DMS 273 treated with DMSO at 0.1 percent for 48 hours (cell line): ENCODE measurements around the gene FCHO1.

Experiments used
- DNase-seq: peaks from one replicate; lab custom pipeline; 2025; lab: John Stamatoyannopoulos, UW

FCHO1 gene, protein sequence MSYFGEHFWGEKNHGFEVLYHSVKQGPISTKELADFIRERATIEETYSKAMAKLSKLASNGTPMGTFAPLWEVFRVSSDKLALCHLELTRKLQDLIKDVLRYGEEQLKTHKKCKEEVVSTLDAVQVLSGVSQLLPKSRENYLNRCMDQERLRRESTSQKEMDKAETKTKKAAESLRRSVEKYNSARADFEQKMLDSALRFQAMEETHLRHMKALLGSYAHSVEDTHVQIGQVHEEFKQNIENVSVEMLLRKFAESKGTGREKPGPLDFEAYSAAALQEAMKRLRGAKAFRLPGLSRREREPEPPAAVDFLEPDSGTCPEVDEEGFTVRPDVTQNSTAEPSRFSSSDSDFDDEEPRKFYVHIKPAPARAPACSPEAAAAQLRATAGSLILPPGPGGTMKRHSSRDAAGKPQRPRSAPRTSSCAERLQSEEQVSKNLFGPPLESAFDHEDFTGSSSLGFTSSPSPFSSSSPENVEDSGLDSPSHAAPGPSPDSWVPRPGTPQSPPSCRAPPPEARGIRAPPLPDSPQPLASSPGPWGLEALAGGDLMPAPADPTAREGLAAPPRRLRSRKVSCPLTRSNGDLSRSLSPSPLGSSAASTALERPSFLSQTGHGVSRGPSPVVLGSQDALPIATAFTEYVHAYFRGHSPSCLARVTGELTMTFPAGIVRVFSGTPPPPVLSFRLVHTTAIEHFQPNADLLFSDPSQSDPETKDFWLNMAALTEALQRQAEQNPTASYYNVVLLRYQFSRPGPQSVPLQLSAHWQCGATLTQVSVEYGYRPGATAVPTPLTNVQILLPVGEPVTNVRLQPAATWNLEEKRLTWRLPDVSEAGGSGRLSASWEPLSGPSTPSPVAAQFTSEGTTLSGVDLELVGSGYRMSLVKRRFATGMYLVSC

DNA sequence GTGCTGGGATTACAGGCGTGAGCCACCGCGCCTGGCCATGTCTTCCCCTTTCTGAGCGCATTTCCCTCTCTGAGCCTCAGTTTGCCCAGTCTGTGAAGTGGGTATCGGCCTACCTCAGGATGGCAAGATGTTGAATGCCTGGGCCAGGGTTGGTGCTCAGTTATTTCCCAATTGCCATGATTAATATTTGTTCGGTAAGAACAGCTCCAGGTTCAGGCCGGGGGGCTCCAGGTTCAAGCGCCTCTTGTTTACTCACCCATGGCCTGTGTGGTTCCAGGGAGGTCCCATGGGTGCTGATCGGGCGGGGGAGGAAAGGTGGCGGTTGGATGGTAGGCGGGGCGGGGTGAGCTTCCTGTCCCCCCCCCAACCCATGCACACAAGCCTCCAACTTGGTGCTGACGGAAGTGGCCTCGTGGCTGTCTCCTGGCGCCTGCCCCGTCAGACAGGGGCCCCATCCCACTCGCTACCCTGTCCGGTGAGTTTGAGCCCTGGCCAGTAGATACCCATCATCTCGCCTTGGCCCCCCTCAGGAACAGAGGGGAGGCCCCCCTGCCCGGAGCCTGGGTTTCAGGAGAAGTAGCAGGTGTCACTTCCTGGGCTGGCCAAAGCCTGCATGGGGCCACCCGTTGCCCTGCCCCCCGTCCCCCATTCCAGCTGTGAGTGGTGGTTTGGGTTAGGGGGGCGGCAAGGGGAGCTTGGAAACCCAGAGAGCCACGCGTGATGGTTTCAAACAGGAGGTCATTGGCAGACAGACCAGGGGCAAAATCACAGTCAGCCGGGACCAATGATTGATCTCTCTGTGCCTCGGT is at the start of gene FCHO1:
Gene FCHO1 (plus strand): TSS at position 375 of the 809 bp plus-strand sequence. CDS start 3,688 bp downstream, outside the sequence.
- DNase-seq = no peak

DNA sequence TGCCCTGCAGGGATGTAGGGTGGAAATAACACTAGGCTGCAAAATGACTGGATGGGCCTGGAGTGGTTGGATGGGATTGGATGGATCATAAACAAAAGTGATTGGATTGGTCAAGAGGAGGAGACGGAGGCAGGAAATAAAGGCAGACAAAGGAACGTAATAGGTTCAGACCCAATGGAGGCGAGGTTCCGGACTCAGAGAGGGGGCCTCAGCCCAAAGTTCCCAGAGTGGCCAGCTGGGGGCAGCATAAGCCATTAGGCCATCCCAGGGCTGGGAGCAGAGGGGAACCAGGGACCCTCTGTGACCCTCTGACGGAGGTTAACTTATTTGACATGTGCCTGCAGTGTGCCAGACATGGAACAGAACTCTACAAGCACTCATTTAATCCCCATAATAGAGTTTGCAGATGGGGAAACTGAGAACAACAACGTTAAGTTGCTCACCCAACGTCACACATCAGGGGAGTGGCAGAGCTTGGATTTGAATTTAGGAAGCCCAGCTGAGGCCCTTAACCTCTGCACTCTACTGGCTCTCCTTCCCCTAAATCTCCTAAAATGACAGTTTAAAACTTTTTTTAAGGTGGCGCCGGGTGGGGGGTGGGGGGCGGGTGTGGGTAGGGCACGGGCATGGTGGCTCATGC is 47.3 kb upstream of the FCHO1 start:
- DNase-seq = no peak

DNA sequence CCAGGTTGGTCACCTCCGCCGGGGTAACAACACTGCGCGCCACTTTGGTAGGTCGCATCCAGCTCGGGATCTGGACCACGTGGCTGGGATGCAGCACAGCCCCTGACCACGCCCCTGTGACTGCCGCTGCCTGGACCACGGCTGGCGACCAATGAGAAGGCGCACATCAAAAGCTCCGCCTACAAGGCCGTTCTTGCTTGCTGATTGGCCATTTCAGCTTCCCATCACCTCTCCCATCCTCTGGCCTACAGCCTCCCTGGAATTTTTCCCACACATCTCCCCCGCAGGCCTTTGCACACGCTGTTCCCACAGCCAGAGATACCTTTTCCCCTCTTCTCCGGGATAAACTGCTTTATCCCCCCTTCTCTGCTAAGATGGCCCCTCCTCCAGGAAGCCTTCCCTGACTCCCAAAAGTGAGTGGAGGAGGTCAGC is 44.5 kb upstream of the FCHO1 start:
- DNase-seq = no peak

DNA sequence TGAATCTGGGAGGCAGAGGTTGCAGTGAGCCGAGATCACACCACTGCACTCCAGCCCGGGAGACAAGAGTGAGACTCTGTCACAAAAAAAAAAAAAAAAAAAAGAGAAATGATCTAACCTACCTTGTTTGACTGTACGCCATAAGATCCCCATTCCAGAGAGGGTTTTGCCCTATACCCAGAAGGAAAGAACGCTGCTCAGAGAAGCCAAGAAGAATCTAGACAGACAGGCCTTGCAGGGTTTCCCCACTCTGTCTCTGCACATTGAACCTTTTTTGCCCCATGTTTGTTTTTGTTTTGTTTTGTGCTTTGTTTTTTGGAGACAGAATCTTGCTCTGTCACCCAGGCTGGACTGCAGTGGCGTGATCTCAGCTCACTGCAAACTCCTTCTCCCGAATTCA is 39.4 kb upstream of the FCHO1 start:
- DNase-seq = no peak

DNA sequence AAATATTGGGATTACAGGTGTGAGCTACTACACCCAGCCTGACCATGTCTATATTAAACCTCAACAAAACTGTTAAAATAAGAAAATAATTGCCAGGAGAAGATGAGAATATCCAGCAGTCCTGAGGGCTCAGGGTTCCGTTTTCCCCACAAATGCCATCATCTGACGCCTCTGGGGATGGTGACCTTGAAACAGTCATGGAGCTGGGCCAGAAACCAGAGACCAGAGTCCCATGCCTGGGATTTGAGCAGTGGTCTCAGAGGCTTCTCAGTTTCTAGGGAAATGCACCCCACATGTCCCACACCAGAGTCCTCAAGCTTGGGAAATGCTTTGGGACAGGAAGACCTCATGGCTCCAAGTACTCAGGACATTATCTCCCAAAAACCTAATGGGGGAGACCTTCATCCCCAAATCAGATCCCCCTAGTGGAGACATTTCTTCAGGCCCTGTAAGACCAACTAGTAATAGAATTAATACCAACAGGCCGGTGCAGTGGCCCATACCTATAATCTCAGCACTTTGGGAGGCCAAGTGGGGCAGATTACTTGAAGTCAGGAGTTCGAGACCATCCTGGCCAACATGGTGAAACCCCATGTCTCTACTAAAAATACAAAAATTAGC is 34.9 kb upstream of the FCHO1 start:
- no peak for DNase-seq

DNA sequence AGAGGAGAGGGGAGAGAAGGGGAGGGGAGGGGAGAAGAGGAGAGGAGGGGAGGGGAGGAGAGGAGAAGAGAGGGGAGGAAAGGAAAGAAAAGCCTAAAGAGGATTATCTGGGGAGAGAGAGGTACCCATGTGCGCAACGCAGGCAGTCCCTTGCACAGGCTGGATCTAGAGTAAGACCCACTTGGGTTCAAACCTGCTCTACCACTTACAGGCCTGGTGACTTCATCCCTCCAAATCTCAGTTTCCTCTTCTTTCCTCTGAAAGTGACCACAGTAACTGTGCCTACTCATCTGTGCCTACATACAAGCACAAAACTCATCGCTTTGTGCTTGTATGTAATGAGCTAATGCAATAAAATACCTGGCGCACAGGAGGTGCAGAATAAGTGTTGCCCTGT is 32.7 kb upstream of the FCHO1 start:
- no peak for DNase-seq

DNA sequence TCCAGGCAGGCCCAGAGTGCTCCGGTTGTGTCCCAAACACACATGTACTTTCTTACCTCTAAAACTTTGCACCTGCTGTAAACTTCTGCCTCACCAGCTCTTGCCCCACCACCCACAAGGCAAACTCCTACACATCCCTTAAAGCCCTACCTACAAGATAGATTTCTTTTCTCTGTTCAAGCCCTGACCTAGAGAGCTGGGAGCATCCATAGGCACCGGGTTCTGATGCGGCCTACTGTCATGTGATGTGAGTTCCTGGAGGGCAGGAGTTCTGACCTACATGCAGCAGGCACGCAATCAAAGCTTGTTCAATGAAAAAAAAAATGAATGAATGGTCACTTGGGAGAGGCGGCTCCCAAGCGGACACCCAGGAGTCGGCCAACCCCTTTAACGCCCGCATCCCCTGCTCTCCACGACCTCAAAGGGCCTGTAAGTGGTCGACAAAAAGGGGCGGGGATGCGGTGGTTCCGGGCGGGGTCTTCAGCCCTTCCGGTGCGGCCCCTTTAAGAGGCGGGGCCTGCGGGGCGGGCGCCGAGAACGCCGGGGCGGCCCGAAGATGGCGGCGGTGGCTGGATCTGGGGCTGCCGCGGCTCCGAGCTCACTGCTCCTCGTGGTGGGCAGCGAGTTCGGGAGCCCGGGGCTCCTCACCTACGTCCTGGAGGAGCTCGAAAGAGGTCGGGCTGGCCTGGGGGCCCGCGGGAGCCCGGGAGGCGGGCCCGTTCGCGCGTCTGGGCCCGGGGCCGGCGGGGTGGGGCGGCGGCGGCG is 32.1 kb upstream of the FCHO1 start, which contains the start of gene MAP1S:
Gene MAP1S (plus strand): TSS at position 534 of the 765 bp plus-strand sequence. CDS start 23 bp downstream, at position 557.
- DNase-seq = no peak

DNA sequence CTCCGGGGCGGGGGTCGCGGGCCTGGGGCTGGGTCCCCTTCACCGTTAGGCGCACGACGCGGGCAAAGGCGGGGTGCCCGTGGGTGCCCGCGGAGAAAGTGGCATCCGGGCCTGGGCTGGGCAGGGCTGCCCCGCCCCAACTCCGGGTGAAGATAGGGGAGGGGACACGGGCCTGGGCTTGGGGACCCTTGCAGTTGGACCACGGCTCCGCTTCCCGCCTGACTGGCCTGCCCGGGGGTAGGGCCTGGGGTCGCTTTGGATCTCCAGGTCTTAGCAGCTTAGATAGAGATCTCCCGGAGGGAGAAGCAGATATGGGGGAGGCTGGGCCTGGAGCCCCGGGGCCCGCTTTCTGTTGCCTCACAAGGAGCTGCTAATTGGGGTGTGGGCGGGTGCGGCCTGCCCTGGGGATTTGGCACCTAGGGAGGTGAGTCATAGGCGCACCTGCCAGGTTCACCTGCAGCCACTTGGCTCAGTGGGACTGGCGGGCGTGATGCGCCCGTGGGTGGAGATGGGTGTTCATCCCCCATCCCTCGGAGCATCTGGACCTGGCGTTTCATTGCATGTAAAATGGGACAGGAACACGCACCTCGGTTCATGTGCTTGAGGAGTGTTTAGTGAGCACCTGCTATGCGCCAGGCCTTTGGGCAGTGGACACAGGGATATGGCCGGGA is 31.4 kb upstream of the FCHO1 start:
- DNase-seq = no peak

DNA sequence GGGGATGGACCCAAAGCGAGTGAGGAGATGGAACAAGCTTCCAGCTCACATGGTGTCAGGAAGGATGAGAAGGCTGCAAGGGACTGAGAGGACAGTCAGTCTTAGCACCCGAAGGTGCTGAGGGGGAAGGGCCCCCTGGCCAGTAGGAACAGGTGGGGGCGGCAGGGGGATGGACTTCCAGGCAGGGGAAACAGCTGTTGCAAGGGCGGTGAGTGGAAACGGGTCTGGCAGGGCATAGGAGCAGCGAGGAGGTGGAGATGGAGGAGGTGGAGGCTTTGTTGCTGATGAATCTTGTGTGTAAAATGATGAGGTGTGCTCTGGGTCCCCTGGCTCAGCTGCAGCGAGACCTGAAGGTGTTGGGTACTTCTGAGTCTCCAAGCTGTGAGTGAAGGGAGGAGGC is 30.8 kb upstream of the FCHO1 start:
- DNase-seq = no peak

DNA sequence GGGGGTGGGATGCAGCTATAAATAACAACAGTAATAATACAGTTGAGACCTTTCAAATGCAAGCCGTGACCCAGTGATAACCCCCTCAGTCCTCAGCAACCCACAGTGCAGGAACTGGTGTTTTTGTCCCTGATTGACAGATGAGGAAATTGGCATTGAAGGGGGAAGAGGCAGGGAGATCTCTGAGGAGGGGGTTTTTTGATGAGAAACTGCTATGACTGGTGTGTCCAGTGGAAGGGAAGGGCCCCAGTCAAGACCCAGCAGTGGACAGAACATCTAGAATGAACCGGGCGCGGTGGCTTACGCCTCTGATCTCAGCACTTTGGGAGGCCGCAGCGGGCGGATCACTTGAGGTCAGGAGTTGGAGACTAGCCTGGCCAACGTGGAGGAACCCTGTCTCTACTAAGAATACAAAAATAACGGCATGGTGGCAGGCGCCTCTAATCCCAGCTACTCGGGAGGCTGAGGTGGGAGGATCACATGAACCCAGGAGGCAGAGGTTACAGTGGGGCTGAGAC is 30.1 kb upstream of the FCHO1 start:
- DNase-seq = no peak

DNA sequence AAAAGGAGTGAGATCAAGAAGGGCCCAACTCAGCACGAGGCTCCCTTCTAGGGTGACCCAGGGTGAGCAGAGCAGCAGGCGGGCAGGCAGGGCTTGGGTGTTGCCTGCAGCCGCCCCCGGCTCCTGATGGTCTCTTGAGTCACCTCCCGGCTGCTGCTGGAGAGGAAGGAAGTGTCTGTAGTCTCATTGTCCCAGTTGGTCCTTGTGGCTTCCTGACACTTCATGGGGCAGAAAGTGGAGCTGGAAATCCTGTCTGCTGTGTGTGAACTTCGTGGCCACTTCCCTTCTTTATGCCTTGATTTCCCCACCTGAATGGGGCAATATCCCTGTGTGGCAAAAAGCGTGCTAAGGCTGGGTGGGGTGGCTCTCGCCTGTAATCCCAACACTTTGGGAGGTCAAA is 29.5 kb upstream of the FCHO1 start:
- DNase-seq = no peak

DNA sequence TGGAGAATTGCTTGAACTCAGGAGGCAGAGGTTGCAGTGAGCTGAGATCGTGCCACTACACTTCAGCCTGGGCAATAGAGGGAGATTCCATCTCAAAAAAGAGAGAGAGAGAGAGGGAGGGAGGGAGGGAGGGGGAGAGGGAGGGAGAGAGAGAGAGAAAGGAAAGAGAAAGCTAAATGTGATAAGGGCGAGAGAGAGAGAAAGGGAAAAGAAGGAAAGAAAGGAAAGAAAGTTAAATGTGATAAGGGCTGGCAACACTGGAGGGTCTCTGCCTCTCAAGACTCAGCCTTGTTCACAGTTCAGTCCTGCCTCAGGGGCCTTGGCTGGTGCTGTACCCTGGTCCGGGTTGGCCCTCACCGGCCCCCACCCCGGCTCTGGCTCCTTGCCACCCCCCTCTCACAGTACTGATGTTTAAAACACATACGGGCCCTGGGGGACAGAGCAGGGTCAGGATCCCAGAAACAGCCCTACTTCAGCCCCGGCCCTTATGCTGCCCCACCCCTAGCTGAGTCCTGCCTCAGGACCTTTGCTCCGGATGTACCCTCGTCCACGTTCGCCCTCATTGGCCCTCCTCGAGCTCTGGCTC is 28.5 kb upstream of the FCHO1 start:
- DNase-seq = no peak

DNA sequence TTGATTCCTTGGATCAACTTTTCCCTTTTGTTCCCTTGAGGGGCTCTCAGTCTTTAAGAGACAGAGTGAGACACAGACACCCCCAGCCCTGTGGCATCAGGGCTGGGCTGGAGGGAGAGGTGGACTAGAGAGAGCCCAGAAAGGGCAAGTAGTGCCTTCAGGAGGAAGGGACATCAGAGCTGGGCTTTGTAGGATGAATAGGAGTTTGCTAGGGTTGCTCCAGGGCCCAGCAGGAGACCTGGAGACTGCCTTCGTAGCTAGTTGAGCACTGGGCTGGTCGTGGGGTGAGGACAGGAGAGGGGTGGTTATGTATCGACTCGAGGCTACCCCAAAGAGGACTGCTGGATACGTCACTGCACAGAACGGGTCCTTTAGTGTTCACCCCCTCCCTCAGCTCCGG is 26.6 kb upstream of the FCHO1 start:
- DNase-seq = no peak

DNA sequence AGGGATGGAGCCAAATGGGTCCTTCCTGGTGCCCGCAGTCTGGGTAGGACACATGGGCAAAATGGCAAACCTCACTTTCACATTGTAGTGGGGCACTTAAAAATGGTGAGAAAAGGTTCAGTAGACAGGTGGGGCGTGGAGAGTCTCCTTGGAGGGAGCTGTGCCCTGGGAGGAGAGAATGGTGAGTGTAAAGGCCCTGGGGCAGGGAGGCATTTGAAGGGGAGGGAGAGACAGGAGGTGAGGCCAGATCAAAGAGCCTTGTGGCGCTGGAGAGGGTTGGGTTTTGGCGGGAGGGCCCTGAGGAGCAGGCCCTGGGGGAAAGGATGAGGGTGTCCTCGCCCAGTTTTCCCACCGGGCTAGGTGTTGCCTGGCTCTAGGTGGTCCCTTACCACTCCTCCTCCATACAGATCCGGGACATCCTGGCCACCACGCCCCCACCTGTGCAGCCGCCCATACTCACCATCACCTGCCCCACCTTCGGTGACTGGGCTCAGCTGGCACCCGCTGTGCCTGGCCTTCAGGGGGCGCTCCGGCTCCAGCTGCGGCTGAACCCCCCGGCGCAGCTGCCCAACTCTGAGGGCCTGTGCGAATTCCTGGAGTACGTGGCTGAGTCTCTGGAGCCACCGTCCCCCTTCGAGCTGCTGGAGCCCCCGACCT is 25.7 kb upstream of the FCHO1 start:
- no peak for DNase-seq

DNA sequence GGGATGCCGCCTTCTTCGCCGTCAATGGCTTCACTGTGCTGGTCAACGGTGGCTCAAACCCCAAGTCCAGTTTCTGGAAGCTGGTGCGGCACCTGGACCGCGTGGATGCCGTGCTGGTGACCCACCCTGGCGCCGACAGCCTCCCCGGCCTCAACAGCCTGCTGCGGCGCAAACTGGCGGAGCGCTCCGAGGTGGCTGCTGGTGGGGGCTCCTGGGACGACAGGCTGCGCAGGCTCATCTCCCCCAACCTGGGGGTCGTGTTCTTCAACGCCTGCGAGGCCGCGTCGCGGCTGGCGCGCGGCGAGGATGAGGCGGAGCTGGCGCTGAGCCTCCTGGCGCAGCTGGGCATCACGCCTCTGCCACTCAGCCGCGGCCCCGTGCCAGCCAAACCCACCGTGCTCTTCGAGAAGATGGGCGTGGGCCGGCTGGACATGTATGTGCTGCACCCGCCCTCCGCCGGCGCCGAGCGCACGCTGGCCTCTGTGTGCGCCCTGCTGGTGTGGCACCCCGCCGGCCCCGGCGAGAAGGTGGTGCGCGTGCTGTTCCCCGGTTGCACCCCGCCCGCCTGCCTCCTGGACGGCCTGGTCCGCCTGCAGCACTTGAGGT is 25.0 kb upstream of the FCHO1 start:
- DNase-seq = no peak

DNA sequence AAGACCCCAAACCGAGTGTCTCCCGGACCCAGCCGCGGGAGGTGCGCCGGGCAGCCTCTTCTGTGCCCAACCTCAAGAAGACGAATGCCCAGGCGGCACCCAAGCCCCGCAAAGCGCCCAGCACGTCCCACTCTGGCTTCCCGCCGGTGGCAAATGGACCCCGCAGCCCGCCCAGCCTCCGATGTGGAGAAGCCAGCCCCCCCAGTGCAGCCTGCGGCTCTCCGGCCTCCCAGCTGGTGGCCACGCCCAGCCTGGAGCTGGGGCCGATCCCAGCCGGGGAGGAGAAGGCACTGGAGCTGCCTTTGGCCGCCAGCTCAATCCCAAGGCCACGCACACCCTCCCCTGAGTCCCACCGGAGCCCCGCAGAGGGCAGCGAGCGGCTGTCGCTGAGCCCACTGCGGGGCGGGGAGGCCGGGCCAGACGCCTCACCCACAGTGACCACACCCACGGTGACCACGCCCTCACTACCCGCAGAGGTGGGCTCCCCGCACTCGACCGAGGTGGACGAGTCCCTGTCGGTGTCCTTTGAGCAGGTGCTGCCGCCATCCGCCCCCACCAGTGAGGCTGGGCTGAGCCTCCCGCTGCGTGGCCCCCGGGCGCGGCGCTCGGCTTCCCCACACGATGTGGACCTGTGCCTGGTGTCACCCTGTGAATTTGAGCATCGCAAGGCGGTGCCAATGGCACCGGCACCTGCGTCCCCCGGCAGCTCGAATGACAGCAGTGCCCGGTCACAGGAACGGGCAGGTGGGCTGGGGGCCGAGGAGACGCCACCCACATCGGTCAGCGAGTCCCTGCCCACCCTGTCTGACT is 24.1 kb upstream of the FCHO1 start:
- DNase-seq = no peak

DNA sequence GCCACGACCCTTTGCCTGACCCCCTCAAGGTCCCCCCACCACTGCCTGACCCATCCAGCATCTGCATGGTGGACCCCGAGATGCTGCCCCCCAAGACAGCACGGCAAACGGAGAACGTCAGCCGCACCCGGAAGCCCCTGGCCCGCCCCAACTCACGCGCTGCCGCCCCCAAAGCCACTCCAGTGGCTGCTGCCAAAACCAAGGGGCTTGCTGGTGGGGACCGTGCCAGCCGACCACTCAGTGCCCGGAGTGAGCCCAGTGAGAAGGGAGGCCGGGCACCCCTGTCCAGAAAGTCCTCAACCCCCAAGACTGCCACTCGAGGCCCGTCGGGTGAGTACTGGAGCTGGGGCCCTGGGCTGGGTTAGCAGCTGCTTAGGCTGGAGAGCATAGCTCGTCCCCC is 23.4 kb upstream of the FCHO1 start:
- no peak for DNase-seq
